ENCODE measurements around the gene CD55.

- no peak for TF ChIP-seq POLR2A (IDR thresholded peaks at IDR 0.05; ENCODE audit: low read depth, low read length)
- no peak for TF ChIP-seq POLR2AphosphoS5 (IDR thresholded peaks at IDR 0.05; ENCODE audit: low read depth, low read length)
- TF ChIP-seq TAF1 (IDR thresholded peaks at IDR 0.05; ENCODE audit: low read depth, low read length) = no peak
- no peak for TF ChIP-seq POU2F2 (IDR thresholded peaks at IDR 0.05; ENCODE audit: low read depth, low read length)
Measured at GRCh38 chr1:207363871-207364270, 42.4 kb downstream of the CD55 start.

Data from GM12891 (cell line).